OCI-LY1 (cell line): ENCODE results near the gene TOP1.

ENCODE experiments used
- H2AFZ ChIP-seq: fragments of 200-600 bp; sonication (generic), shearing (Covaris generic); 2 replicates; pipeline ENCODE4 v1.6.0; 2014; ENCODE audit warnings: antibody characterized with exemption, mild to moderate bottlenecking, low read length
- H3F3A ChIP-seq: fragments of 200-600 bp; sonication (generic), shearing (Covaris generic); 2 replicates; pipeline ENCODE4 v1.6.0; 2014; ENCODE audit warnings: mild to moderate bottlenecking, antibody characterized with exemption, low read length, moderate library complexity; ENCODE audit not compliant: insufficient read depth
- H3K27ac ChIP-seq: fragments of 200-600 bp; sonication (generic); 2 replicates; pipeline ENCODE4 v1.5.1; 2014; ENCODE audit warnings: low read length, mixed run types, mild to moderate bottlenecking, low read depth; ENCODE audit not compliant: poor library complexity, severe bottlenecking
- H3K27me3 ChIP-seq: fragments of 200-600 bp; sonication (generic); 2 replicates; pipeline ENCODE4 v1.6.0; 2014; ENCODE audit warnings: antibody characterized with exemption, mild to moderate bottlenecking, low read length, moderate library complexity; ENCODE audit not compliant: insufficient read depth
- H3K36me3 ChIP-seq: fragments of 200-600 bp; sonication (generic); 2 replicates; pipeline ENCODE4 v1.6.1; 2014; ENCODE audit warnings: mild to moderate bottlenecking, antibody characterized with exemption, low read length, moderate library complexity, mixed read lengths; ENCODE audit not compliant: insufficient read depth
- H3K4me1 ChIP-seq: fragments of 200-600 bp; sonication (generic); 2 replicates; pipeline ENCODE4 v1.5.1; 2014; ENCODE audit warnings: mild to moderate bottlenecking, low read length, moderate library complexity; ENCODE audit not compliant: insufficient read depth, severe bottlenecking
- H3K4me2 ChIP-seq: fragments of 200-600 bp; sonication (generic), shearing (Covaris generic); 2 replicates; pipeline ENCODE4 v1.6.1; 2014; ENCODE audit warnings: low read length
- H3K4me3 ChIP-seq: fragments of 200-600 bp; sonication (generic); 2 replicates; pipeline ENCODE4 v1.5.1; 2014; ENCODE audit warnings: low read length, low read depth, mild to moderate bottlenecking, mixed read lengths; ENCODE audit not compliant: poor library complexity, severe bottlenecking
- H3K79me2 ChIP-seq: fragments of 200-600 bp; shearing (Covaris generic); 2 replicates; pipeline ENCODE4 v1.6.1; 2016; ENCODE audit warnings: mixed run types, low read length, mixed read lengths; ENCODE audit not compliant: insufficient read depth
- H3K9ac ChIP-seq: fragments of 200-600 bp; sonication (generic), shearing (Covaris generic); 2 replicates; pipeline ENCODE4 v1.6.1; 2014; ENCODE audit warnings: mild to moderate bottlenecking, low read length, mixed read lengths
- H3K9me2 ChIP-seq: fragments of 200-600 bp; sonication (generic), shearing (Covaris generic); 2 replicates; pipeline ENCODE4 v1.6.1; 2014; ENCODE audit warnings: low read depth, mild to moderate bottlenecking, low read length, mixed read lengths
- H3K9me3 ChIP-seq: fragments of 200-600 bp; shearing (Covaris generic); 2 replicates; pipeline ENCODE4 v1.6.1; 2014; ENCODE audit warnings: low read length, mixed read lengths
- H4K20me1 ChIP-seq: fragments of 200-600 bp; sonication (generic), shearing (Covaris generic); 2 replicates; pipeline ENCODE4 v1.6.0; 2016; ENCODE audit warnings: mild to moderate bottlenecking, low read length; ENCODE audit not compliant: insufficient read depth
- CTCF ChIP-seq: fragments of 200-600 bp; sonication (generic), shearing (Covaris generic); IDR thresholded peaks from 2 replicates; pipeline ENCODE4 v1.5.1; 2017; ENCODE audit warnings: mild to moderate bottlenecking, antibody characterized with exemption, low read length, moderate library complexity, mixed read lengths
- EZH2 ChIP-seq: fragments of 200-600 bp; sonication (generic), shearing (Covaris generic); IDR thresholded peaks from 2 replicates; pipeline ENCODE4 v1.8.0; 2017; ENCODE audit warnings: borderline replicate concordance, mixed run types, mild to moderate bottlenecking, antibody characterized with exemption, low read length, moderate library complexity, mixed read lengths

The TOP1 gene

GRCh38 chr20:41108531-41108930 is 79.9 kb downstream of the TOP1 start:
- H3K27me3 ChIP-seq = no peaks in the 10 kb centered on the region
- H3K9ac ChIP-seq = no peak overlapping the region
- no peaks in the 10 kb centered on the region for H3K9me3 ChIP-seq
- peaks cover 94% of the 10 kb centered on the region for H3K36me3 ChIP-seq
- H3K4me2 ChIP-seq = no peak overlapping the region
- no peaks in the 10 kb centered on the region for H3K79me2 ChIP-seq
- H3F3A ChIP-seq = no peaks in the 10 kb centered on the region
- TF ChIP-seq EZH2 (no peak), CTCF (no peak)
- no peak overlapping the region for H3K4me3 ChIP-seq
- H2AFZ ChIP-seq = no peak overlapping the region
- no peak overlapping the region for H3K27ac ChIP-seq
- no peaks in the 10 kb centered on the region for H3K9me2 ChIP-seq
- no peaks in the 10 kb centered on the region for H3K4me1 ChIP-seq
- no peaks in the 10 kb centered on the region for H4K20me1 ChIP-seq

DNA sequence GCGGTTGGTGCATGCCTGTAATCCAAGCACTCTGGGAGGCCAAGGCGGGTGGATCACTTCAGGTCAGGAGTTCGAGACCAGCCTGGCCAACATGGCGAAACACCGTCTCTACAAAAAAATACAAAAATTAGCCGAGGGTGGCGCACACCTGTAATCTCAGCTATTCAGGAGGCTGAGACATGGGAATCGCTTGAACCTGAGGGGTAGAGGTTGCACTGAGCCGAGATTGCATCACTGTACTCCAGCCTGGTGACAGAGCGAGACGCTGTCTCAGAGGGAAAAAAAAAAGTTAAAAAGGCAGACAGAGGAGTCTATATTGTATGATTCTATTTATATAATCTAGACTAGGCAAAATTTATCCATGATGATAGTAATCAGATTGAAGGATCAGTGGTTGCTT is 81.4 kb downstream of the TOP1 start:
- Histone ChIP-seq H3K4me1 (no peaks in the 10 kb centered on the region), H3K9me3 (no peaks in the 10 kb centered on the region), H3K27ac (no peak overlapping the region), H3F3A (no peaks in the 10 kb centered on the region), H3K79me2 (no peaks in the 10 kb centered on the region), H3K27me3 (no peaks in the 10 kb centered on the region), H4K20me1 (no peaks in the 10 kb centered on the region), H3K4me3 (no peak overlapping the region), H3K4me2 (no peak overlapping the region), H3K9ac (no peak overlapping the region), H2AFZ (no peak overlapping the region), H3K9me2 (no peaks in the 10 kb centered on the region), H3K36me3 (peaks cover 93% of the 10 kb centered on the region)
- TF ChIP-seq CTCF (no peak), EZH2 (no peak)

GRCh38 chr20:41110930-41111577 is 82.4 kb downstream of the TOP1 start:
- H3K27ac ChIP-seq = no peak overlapping the region
- no peak overlapping the region for H3K4me3 ChIP-seq
- no peak overlapping the region for H3K4me2 ChIP-seq
- H4K20me1 ChIP-seq = no peaks in the 10 kb centered on the region
- no peak overlapping the region for H3K9ac ChIP-seq
- no peak overlapping the region for H2AFZ ChIP-seq
- H3K36me3 ChIP-seq = peaks cover 93% of the 10 kb centered on the region
- H3F3A ChIP-seq = no peaks in the 10 kb centered on the region
- no peak for TF ChIP-seq EZH2
- no peak for TF ChIP-seq CTCF
- H3K4me1 ChIP-seq = no peaks in the 10 kb centered on the region
- H3K79me2 ChIP-seq = no peaks in the 10 kb centered on the region
- no peaks in the 10 kb centered on the region for H3K9me2 ChIP-seq
- no peaks in the 10 kb centered on the region for H3K9me3 ChIP-seq
- H3K27me3 ChIP-seq = no peaks in the 10 kb centered on the region
